Measurements from ENCODE around the gene CACNA1A.

DNA sequence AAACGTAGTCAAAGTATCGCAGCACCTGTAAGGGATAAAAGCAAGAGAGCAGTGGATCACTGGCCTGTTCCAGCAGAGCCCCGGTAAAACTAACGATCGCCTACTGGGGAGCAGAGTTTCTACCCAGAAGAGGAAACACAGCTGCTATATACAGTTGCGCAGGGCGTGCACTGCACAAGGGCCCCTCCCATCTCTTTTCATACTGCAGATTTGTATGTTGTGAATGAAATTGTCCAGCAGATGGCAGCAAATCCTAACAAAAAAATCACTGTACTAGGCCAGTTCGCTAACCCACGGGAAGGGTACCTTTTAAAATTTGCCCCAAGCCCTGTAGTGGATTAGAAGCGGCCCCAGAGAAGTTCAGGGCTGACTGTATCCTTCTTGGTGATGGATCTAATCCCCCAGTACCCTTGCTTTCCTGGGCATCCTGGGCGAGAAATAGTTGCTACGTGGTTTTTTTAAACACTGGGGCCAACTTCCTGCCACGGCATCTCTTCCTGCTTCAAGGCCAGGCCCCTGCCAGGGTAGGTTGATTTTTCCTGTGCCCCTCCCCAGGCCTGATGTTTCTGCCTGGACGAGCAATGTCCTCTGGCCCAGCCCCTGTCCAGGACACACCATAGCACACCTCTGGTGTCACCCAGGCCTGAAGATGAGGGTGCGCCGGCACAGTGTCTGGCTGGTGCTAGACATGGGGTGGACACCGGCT, 229.0 kb downstream of the CACNA1A start:
- TF ChIP-seq, protein P1, sequence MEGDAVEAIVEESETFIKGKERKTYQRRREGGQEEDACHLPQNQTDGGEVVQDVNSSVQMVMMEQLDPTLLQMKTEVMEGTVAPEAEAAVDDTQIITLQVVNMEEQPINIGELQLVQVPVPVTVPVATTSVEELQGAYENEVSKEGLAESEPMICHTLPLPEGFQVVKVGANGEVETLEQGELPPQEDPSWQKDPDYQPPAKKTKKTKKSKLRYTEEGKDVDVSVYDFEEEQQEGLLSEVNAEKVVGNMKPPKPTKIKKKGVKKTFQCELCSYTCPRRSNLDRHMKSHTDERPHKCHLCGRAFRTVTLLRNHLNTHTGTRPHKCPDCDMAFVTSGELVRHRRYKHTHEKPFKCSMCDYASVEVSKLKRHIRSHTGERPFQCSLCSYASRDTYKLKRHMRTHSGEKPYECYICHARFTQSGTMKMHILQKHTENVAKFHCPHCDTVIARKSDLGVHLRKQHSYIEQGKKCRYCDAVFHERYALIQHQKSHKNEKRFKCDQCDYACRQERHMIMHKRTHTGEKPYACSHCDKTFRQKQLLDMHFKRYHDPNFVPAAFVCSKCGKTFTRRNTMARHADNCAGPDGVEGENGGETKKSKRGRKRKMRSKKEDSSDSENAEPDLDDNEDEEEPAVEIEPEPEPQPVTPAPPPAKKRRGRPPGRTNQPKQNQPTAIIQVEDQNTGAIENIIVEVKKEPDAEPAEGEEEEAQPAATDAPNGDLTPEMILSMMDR (IDR thresholded peaks at IDR 0.05): peak; percentile 75
- no peak for TF ChIP-seq EZH2phosphoT487 (IDR thresholded peaks at IDR 0.05)

Data from neural progenitor cell (in vitro differentiated cells).